Panc1 (cell line): Measurements from ENCODE around the gene MUC5AC. TPM values are rescaled to one million over a fixed set of nuclear protein-coding genes. Genes with fewer than 3 reads are reported as not detected.
"Not testable (repeated sequence)": the region's sequence is repeated elsewhere in the genome, so short reads cannot be mapped to it uniquely, and the experiment has no call there.

Experiments used
- ATAC-seq: fragments of 200-7000 bp; cut with Tn5 transposase; 2 replicates; pipeline ENCODE4 v1.9.1; 2020; ENCODE audit warnings: mild to moderate bottlenecking, moderate library complexity
- BruUV-seq: library from RNA; stranded (reverse); fragments of 400-500 nt; replicated peaks from 2 replicates; lab custom pipeline; 2021; lab: Mats Ljungman, UMichigan
- CTCF ChIA-PET: fragments of 300-600 bp; sonication (Branson Sonifier 250); formaldehyde crosslinking; loops from one replicate; lab custom pipeline; 2022; ENCODE audit warnings: antibody characterized with exemption; lab: Charles Lee
- POLR2A ChIA-PET: fragments of 300-600 bp; sonication (Branson Sonifier 250); formaldehyde crosslinking; loops from one replicate; lab custom pipeline; 2022; ENCODE audit warnings: antibody characterized with exemption; lab: Charles Lee
- DNase-seq: peaks from one replicate; pipeline ENCODE4 v3.0.0-alpha.2; 2010; ENCODE audit warnings: low read depth, low spot score
- H3K27ac ChIP-seq: 2 replicates; pipeline ENCODE4 v1.5.1; 2011; ENCODE audit warnings: mild to moderate bottlenecking, low read length, inconsistent platforms
- H3K27me3 ChIP-seq: fragments of 200-500 bp; sonication (Bioruptor generic); 2 replicates; pipeline ENCODE4 v1.6.0; 2014; ENCODE audit warnings: low read length, inconsistent platforms; ENCODE audit not compliant: control insufficient read depth, insufficient read depth
- H3K36me3 ChIP-seq: fragments of 200-500 bp; sonication (Bioruptor generic); 2 replicates; pipeline ENCODE4 v1.5.1; 2014; ENCODE audit warnings: inconsistent platforms, mild to moderate bottlenecking, low read length, moderate library complexity; ENCODE audit not compliant: control insufficient read depth, insufficient read depth
- H3K4me1 ChIP-seq: 2 replicates; pipeline ENCODE4 v1.5.1; 2011; ENCODE audit warnings: inconsistent platforms, mild to moderate bottlenecking, low read length, moderate library complexity; ENCODE audit not compliant: control insufficient read depth, insufficient read depth
- H3K4me3 ChIP-seq, 2 experiments: 2 replicates each; pipeline ENCODE4 v1.5.1; 2011 to 2012; ENCODE audit warnings: low read depth in 2 of 2, low read length in 2 of 2, mild to moderate bottlenecking in 2 of 2, inconsistent platforms in 1 of 2, moderate library complexity in 1 of 2
- H3K9me3 ChIP-seq: fragments of 200-500 bp; sonication (Bioruptor generic); 2 replicates; pipeline ENCODE4 v1.5.1; 2014; ENCODE audit warnings: low read depth, mild to moderate bottlenecking, inconsistent platforms, low read length, moderate library complexity; ENCODE audit not compliant: control insufficient read depth, insufficient read depth
- POLR2AphosphoS5 ChIP-seq: IDR thresholded peaks from 2 replicates; pipeline ENCODE4 v1.6.1; 2012; ENCODE audit warnings: mild to moderate bottlenecking, low read depth, low read length, moderate library complexity
- SIN3A ChIP-seq: IDR thresholded peaks from 2 replicates; pipeline ENCODE4 v1.6.1; 2012; ENCODE audit warnings: low read depth, mild to moderate bottlenecking, low read length, moderate library complexity, borderline replicate concordance; ENCODE audit not compliant: insufficient read depth
- TCF7L2 ChIP-seq: IDR thresholded peaks from 2 replicates; pipeline ENCODE4 v1.6.1; 2011; ENCODE audit warnings: mild to moderate bottlenecking, low read depth, low read length, inconsistent platforms
- in situ Hi-C: cut with HindIII; loops from 2 replicates; pipeline ENCODE4 v1.10.0; 2016; ENCODE audit warnings: low sequenced_read_pairs, low pct_unique_long_range_greater_than_20kb
- intact Hi-C: fragments of 100-400 bp; cut with micrococcal nuclease; formaldehyde crosslinking; loops from one replicate; pipeline ENCODE4 v1.10.0; 2022; ENCODE audit not compliant: unreplicated experiment
- total RNA-seq: library from RNA; stranded (reverse); gene quantifications from one replicate; pipeline ENCODE4 v1.2.1, GENCODE V29; 2021; ENCODE audit not compliant: unreplicated experiment
- TF ChIP-seq, protein P1 (sequence below), 2 experiments: IDR thresholded peaks; 2 replicates each; pipeline ENCODE4 v1.6.1; 2011 to 2012; ENCODE audit warnings: low read depth in 2 of 2, control low read depth in 1 of 2, low read length in 1 of 2, mild to moderate bottlenecking in 1 of 2, moderate library complexity in 1 of 2; ENCODE audit not compliant: insufficient read depth in 1 of 2
- TF ChIP-seq, protein P2 (sequence below): fragments of 450-650 bp; IDR thresholded peaks from 2 replicates; pipeline ENCODE4 v1.5.1; 2017; ENCODE audit warnings: mild to moderate bottlenecking

Gene MUC5AC
- total RNA-seq, 1 experiment from 2014 or later: 0.03 TPM

DNA sequence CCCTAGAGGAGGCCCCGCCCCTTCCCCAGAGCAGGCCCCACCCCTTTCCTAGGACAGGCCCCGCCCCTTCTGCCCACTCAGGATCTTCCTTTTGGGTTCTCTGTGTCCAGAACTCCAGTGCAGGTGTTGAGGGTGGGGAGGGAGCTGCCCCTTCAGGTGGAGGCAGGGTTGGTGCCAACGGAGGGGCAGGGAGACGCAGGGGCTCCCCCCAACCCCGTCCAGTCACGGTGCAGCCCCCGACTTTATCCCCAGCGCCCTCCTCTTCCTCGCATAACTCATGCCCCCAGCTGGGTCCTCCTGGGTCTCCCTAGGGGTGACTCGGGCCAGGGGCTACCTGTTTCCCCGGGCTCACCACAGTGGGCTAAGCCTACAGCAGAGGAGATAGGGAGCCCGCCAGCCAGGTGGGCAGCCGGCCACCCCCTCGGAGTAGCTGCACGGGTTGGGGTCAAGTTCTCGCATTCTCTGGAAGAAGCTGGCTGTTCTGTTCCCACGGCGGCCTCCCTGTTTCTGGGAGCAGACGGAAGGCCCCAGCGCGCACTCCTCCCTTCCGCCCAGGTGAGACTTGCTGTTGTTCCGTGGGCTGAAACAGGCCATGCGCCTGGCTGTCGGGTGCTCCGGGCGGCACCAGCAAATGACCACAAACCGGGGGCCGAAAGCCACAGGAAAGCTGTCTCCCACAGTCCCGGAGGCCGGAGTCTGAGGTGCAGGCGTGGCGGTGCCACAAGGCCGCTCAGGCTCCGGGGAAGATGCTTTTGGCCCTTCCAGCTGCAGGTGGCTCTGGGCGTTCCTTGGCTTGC is 44.1 kb upstream of the MUC5AC start:
- no peak overlapping the region for H3K27ac ChIP-seq
- CTCF ChIA-PET: no interaction called here
- ATAC-seq: peak; percentile 43

DNA sequence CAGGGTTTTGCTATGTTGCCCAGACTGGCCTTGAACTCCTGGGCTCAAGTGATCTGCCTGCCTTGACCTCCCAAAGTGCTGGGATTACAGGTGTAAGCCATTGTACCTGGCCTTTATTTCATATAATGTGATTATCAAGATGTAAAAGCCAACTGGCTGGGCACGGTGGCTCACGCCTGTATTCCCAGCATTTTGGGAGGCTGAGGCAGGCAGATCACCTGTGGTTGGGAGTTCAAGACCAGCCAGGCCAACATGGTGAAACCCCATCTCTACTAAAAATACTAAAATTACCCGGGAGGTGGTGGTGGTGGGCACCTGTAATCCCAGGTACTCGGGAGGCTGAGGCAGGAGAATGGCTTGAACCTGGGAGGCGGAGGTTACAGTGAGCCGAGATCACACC is 42.5 kb upstream of the MUC5AC start:
- H3K27ac ChIP-seq, POLR2A ChIA-PET, H3K4me3 ChIP-seq, ATAC-seq, BruUV-seq, H3K27me3 ChIP-seq, in situ Hi-C loops, H3K36me3 ChIP-seq, H3K9me3 ChIP-seq, DNase-seq: not testable (repeated sequence)
- peaks cover 12% of the 10 kb centered on the region; the same call in 1 of the 2 replicates for H3K4me1 ChIP-seq
- intact Hi-C loops: loop anchor here (10.0 kb wide), 1 partner anchor 110 kb away; the partner anchor contains the start of gene MUC5B
- CTCF ChIA-PET: interaction anchor here (0.8 to 1.7 kb wide), 2 partner anchors 38 to 87 kb away, joined by 3 to 4 read pairs; no protein-coding TSS in a partner anchor

More for the DNA sequence above, 44.1 kb upstream of the MUC5AC start:
- Histone ChIP-seq H3K9me3 (no peaks in the 10 kb centered on the region), H3K4me1 (peaks cover 9% of the 10 kb centered on the region; the same call in 1 of the 2 replicates), H3K4me3 (no peak overlapping the region), H3K36me3 (no peaks in the 10 kb centered on the region), H3K27me3 (no peaks in the 10 kb centered on the region)
- POLR2A ChIA-PET: interaction anchor here (0.6 kb wide), 1 partner anchor 87 kb away, joined by 4 read pairs; no protein-coding TSS in a partner anchor
- DNase-seq: no peak
- in situ Hi-C loops (no loop called here), intact Hi-C loops (loop anchor here (10.0 kb wide), 1 partner anchor 111 kb away; the partner anchor contains the start of gene MUC5B)
- no TSS peak for BruUV-seq
- TF ChIP-seq TCF7L2: no peak
- TF ChIP-seq, protein P1, sequence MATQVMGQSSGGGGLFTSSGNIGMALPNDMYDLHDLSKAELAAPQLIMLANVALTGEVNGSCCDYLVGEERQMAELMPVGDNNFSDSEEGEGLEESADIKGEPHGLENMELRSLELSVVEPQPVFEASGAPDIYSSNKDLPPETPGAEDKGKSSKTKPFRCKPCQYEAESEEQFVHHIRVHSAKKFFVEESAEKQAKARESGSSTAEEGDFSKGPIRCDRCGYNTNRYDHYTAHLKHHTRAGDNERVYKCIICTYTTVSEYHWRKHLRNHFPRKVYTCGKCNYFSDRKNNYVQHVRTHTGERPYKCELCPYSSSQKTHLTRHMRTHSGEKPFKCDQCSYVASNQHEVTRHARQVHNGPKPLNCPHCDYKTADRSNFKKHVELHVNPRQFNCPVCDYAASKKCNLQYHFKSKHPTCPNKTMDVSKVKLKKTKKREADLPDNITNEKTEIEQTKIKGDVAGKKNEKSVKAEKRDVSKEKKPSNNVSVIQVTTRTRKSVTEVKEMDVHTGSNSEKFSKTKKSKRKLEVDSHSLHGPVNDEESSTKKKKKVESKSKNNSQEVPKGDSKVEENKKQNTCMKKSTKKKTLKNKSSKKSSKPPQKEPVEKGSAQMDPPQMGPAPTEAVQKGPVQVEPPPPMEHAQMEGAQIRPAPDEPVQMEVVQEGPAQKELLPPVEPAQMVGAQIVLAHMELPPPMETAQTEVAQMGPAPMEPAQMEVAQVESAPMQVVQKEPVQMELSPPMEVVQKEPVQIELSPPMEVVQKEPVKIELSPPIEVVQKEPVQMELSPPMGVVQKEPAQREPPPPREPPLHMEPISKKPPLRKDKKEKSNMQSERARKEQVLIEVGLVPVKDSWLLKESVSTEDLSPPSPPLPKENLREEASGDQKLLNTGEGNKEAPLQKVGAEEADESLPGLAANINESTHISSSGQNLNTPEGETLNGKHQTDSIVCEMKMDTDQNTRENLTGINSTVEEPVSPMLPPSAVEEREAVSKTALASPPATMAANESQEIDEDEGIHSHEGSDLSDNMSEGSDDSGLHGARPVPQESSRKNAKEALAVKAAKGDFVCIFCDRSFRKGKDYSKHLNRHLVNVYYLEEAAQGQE (IDR thresholded peaks at IDR 0.05; ENCODE audit: insufficient read depth in 1 of 2, low read depth in 2 of 2, low read length in 1 of 2): no peak
- TF ChIP-seq SIN3A: no peak
- TF ChIP-seq POLR2AphosphoS5: no peak
- TF ChIP-seq, protein P2, sequence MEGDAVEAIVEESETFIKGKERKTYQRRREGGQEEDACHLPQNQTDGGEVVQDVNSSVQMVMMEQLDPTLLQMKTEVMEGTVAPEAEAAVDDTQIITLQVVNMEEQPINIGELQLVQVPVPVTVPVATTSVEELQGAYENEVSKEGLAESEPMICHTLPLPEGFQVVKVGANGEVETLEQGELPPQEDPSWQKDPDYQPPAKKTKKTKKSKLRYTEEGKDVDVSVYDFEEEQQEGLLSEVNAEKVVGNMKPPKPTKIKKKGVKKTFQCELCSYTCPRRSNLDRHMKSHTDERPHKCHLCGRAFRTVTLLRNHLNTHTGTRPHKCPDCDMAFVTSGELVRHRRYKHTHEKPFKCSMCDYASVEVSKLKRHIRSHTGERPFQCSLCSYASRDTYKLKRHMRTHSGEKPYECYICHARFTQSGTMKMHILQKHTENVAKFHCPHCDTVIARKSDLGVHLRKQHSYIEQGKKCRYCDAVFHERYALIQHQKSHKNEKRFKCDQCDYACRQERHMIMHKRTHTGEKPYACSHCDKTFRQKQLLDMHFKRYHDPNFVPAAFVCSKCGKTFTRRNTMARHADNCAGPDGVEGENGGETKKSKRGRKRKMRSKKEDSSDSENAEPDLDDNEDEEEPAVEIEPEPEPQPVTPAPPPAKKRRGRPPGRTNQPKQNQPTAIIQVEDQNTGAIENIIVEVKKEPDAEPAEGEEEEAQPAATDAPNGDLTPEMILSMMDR: no peak
